ENCODE results near the gene C9.

DNA sequence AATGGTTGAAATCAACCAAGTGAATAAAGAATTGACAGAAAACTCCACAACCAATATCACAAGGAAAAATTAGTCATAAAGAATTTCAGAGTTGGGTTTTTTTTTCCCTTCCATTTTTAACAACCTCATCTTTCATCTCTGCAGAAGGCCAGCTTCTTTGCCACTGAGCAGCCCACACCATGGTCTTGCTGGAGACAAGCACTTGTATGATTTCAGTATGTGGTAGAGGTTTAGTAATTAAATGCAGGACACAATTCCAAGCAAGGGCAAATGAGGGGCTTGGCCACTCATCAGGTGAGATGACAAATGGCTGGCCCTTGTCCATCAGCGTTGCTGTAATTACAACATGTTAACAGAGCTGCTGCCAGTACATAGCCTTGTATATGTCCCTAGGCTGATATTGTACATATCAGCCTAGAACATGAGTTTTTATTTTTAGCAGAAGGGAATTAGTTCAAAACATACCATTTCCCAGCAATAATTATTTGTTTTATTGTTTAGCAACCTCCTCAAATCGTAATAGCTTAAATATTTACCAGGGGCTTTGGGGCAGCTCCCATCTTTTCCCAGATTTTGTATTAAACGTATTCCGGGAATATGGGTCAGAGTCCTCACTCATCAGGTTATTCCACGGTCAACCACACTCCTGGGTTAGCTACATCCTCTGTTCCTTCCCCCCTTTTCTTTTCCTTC, 5.0 kb upstream of the C9 start:
- TF ChIP-seq, protein P1, sequence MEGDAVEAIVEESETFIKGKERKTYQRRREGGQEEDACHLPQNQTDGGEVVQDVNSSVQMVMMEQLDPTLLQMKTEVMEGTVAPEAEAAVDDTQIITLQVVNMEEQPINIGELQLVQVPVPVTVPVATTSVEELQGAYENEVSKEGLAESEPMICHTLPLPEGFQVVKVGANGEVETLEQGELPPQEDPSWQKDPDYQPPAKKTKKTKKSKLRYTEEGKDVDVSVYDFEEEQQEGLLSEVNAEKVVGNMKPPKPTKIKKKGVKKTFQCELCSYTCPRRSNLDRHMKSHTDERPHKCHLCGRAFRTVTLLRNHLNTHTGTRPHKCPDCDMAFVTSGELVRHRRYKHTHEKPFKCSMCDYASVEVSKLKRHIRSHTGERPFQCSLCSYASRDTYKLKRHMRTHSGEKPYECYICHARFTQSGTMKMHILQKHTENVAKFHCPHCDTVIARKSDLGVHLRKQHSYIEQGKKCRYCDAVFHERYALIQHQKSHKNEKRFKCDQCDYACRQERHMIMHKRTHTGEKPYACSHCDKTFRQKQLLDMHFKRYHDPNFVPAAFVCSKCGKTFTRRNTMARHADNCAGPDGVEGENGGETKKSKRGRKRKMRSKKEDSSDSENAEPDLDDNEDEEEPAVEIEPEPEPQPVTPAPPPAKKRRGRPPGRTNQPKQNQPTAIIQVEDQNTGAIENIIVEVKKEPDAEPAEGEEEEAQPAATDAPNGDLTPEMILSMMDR (IDR thresholded peaks at IDR 0.05; ENCODE audit: insufficient read depth, low read length, poor library complexity, severe bottlenecking) = no peak
- TF ChIP-seq EZH2phosphoT487 (conservative IDR thresholded peaks at IDR 0.05; ENCODE audit: low read length) = no peak

Data from SU-DHL-6 (cell line).